Measurements from ENCODE around the gene PROZ. TPM values are rescaled to one million over a fixed set of nuclear protein-coding genes. Genes with fewer than 3 reads are reported as not detected.
A peak's percentile ranks its signal among the peaks of the same experiment; 100 is the strongest.

PROZ gene
- total RNA-seq, 3 donors from 2014 or later (not counting 1 experiment from before 2014, with no cell fraction given), result 0.82 TPM; not detected in 2

DNA sequence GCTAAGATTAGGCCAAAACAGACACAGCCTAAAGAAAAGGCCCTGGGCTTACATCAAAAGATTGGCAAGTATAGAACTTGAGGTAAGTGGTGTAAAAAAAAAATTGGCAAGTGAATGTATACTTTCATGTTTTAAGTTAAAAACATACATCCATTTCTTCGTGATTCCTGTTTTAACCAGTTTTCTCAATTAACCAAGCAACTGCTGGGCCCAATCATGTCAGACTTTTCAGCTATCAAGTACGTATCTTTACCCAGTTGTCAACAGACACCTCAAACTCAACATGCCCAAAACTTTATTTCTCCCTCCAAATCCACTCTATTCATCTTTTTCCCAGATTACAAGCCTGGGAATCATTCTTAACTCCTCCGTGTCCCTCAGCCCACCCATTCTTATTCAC is 49.0 kb downstream of the PROZ start:
- Mint-ChIP-seq H3K4me1 (peaks cover 55 to 68% of the 10 kb centered on the region in 2 donors), H3K27me3 (ENCODE audit: low read depth in 2 of 2) (no peaks in the 10 kb centered on the region), H3K36me3 (no peaks in the 10 kb centered on the region), H3K4me3 (peak overlapping the region; percentile 89), H3K9me3 (no peaks in the 10 kb centered on the region), H3K27ac (peak overlapping the region; percentile 77 to 88)
- no peak overlapping the region for H3K4me3 ChIP-seq (ENCODE audit: low read length)
- TF ChIP-seq, protein P1, sequence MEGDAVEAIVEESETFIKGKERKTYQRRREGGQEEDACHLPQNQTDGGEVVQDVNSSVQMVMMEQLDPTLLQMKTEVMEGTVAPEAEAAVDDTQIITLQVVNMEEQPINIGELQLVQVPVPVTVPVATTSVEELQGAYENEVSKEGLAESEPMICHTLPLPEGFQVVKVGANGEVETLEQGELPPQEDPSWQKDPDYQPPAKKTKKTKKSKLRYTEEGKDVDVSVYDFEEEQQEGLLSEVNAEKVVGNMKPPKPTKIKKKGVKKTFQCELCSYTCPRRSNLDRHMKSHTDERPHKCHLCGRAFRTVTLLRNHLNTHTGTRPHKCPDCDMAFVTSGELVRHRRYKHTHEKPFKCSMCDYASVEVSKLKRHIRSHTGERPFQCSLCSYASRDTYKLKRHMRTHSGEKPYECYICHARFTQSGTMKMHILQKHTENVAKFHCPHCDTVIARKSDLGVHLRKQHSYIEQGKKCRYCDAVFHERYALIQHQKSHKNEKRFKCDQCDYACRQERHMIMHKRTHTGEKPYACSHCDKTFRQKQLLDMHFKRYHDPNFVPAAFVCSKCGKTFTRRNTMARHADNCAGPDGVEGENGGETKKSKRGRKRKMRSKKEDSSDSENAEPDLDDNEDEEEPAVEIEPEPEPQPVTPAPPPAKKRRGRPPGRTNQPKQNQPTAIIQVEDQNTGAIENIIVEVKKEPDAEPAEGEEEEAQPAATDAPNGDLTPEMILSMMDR (IDR thresholded peaks at IDR 0.05), result no peak
- H3K9me3 ChIP-seq (ENCODE audit: control insufficient read depth, insufficient read depth, low read length), result no peaks in the 10 kb centered on the region
- H3K4me1 ChIP-seq (ENCODE audit: control insufficient read depth, insufficient read depth, low read length), result peaks cover 30% of the 10 kb centered on the region
- no peaks in the 10 kb centered on the region for H3K27me3 ChIP-seq (ENCODE audit: control insufficient read depth, insufficient read depth, low read length)
- ATAC-seq, result no peak
- peaks cover 12% of the 10 kb centered on the region for H3K36me3 ChIP-seq (ENCODE audit: control insufficient read depth, insufficient read depth, low read length)
- intact Hi-C loops (cut with micrococcal nuclease), result loop anchor here (5.0 kb wide), 1 partner anchor 90 kb away; the partner anchor contains the start of gene LAMP1
- no peak overlapping the region for H3K27ac ChIP-seq (ENCODE audit: low read length)
- no peak for DNase-seq
- 62% methylated on average over 3 of the region's 3 CpGs for WGBS (ENCODE audit: insufficient coverage)

DNA sequence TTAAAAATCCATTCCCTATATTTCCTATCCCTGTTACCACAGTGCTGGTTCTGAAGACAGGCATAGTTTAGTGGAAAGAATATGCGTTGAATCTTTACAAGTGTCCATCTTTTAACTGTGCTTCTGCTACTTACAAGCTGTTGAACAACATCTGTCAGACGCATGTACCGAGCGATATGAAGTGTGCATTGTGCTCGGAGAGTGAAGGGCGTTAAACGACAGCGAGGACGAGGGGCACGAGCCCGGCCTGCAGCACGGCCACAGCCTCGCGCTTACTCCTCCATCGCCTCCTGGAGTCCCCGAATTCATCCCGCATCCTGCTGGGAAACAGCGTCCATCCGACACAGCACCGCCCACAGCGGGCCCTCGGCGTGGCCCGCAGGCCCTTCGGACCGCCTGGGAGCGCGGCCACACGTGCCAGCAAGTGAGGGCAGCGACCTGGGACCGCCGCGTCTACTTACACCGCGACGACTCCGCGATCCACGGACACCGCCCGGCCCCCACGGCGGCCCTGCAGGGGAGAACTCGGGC is 49.5 kb downstream of the PROZ start:
- Histone ChIP-seq H3K4me1 (ENCODE audit: control insufficient read depth, insufficient read depth, low read length) (peaks cover 34% of the 10 kb centered on the region), H3K27ac (ENCODE audit: low read length) (peak overlapping the region; percentile 99)
- DNase-seq, result peak in 1 of 2 donors; percentile 46

DNA sequence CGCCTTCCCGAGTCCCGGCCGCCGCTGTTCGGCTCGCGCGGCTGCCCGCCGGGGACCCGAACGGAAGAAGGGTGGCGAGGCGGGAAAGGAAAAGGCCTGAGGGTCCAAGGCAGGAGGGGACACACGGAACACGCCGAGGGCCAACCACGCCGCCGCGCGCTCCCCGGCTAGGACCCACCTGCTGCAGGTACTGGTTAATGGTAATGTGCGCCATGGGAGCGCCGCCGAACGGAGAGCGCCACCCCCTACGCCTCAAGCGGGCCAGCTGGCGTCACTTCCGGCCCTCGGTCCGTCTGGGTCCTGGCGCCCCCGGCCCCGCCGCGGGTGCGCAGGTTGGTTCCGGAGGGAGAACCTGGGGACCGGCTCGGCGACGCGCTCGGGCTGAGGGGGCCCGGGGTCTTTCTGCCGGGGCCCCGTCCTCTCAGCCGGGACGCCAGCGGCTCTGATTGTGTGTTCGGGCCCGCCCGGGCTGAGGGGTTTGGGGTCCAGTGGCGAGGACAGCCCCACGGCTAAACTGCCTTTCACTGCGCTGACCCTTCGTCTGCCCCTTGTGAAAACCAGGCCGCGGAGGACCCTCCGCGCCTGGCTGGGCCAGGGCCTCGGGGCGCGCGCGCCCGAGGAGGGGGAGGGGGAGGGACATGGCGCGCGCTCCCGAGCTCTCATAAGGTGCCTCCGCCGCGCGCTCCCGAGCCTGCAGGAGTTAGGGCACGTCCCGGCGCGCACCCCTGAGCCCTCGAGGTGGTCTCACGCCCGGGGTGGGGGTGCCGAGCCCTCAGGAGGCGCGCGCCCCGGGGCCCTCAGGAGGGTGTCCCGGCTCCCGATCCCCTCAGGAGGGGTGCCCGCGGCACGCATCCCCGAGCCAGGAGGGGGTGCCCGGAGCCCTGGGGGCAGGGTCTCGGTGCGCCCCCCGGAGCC is 50.2 kb downstream of the PROZ start, which contains the start of gene PCID2:
Gene PCID2 (minus strand): TSS at position 249 of the 915 bp plus-strand sequence. CDS start 35 bp downstream, at position 214.
- peak; percentile 93 to 96 for DNase-seq
- Mint-ChIP-seq H3K36me3 (no peaks in the 10 kb centered on the region), H3K27me3 (ENCODE audit: low read depth in 2 of 2) (no peaks in the 10 kb centered on the region), H3K4me3 (peak within 1 kb of the TSS; percentile 89), H3K9me3 (no peaks in the 10 kb centered on the region), H3K27ac (peak within 1 kb of the TSS; percentile 77 to 88), H3K4me1 (peaks cover 49 to 56% of the 10 kb centered on the region in 2 donors)
- TF ChIP-seq, protein P1 (IDR thresholded peaks at IDR 0.05), result no peak
- peaks cover 12% of the 10 kb centered on the region for H3K36me3 ChIP-seq (ENCODE audit: control insufficient read depth, insufficient read depth, low read length)
- under 1% methylated on average over 103 of the region's 103 CpGs for WGBS (ENCODE audit: insufficient coverage)
- peak within 1 kb of the TSS; percentile 75 for H3K4me3 ChIP-seq (ENCODE audit: low read length)
- H3K27ac ChIP-seq (ENCODE audit: low read length), result peak within 1 kb of the TSS; percentile 99
- H3K27me3 ChIP-seq (ENCODE audit: control insufficient read depth, insufficient read depth, low read length), result no peaks in the 10 kb centered on the region
- intact Hi-C loops (cut with micrococcal nuclease), result loop anchor here (2.0 to 5.0 kb wide), 3 partner anchors 22 to 89 kb away; partner anchors contain the start of gene LAMP1
- peak; percentile 76 to 88 (median 76) for ATAC-seq
- H3K9me3 ChIP-seq (ENCODE audit: control insufficient read depth, insufficient read depth, low read length), result no peaks in the 10 kb centered on the region
- H3K4me1 ChIP-seq (ENCODE audit: control insufficient read depth, insufficient read depth, low read length), result peaks cover 35% of the 10 kb centered on the region

More for the DNA sequence above, 49.5 kb downstream of the PROZ start:
- TF ChIP-seq, protein P1 (IDR thresholded peaks at IDR 0.05), result no peak
- H3K36me3 ChIP-seq (ENCODE audit: control insufficient read depth, insufficient read depth, low read length), result peaks cover 12% of the 10 kb centered on the region
- H3K27me3 ChIP-seq (ENCODE audit: control insufficient read depth, insufficient read depth, low read length), result no peaks in the 10 kb centered on the region
- Mint-ChIP-seq H3K27me3 (ENCODE audit: low read depth in 2 of 2) (no peaks in the 10 kb centered on the region), H3K9me3 (no peaks in the 10 kb centered on the region), H3K4me3 (peak overlapping the region; percentile 89), H3K27ac (peak overlapping the region; percentile 77 to 88), H3K4me1 (peaks cover 50 to 63% of the 10 kb centered on the region in 2 donors), H3K36me3 (no peaks in the 10 kb centered on the region)
- under 1% methylated on average over 44 of the region's 44 CpGs for WGBS (ENCODE audit: insufficient coverage)
- peak overlapping the region; percentile 75 for H3K4me3 ChIP-seq (ENCODE audit: low read length)
- peak in 1 of 3 donors; percentile 7 for ATAC-seq
- H3K9me3 ChIP-seq (ENCODE audit: control insufficient read depth, insufficient read depth, low read length), result no peaks in the 10 kb centered on the region
- intact Hi-C loops (cut with micrococcal nuclease), result loop anchor here (2.0 to 5.0 kb wide), 3 partner anchors 21 to 89 kb away; partner anchors contain the start of gene LAMP1
